Hepatocyte (in vitro differentiated cells): ENCODE results near the gene ANO10. TPM values are rescaled to one million over a fixed set of nuclear protein-coding genes. Genes with fewer than 3 reads are reported as not detected.
"Not testable (repeated sequence)": the region's sequence is repeated elsewhere in the genome, so short reads cannot be mapped to it uniquely, and the experiment has no call there.

ENCODE experiments used
- DNase-seq: peaks from one replicate; pipeline ENCODE4 v3.0.0-alpha.2; 2016; ENCODE audit warnings: low spot score
- H2AFZ ChIP-seq: fragments of 200-600 bp; sonication (generic); 2 replicates; pipeline ENCODE4 v1.6.0; 2016; ENCODE audit warnings: antibody characterized with exemption, mild to moderate bottlenecking
- H3K27ac ChIP-seq: fragments of 200-600 bp; sonication (generic); 2 replicates; pipeline ENCODE4 v1.5.1; 2016; ENCODE audit warnings: mild to moderate bottlenecking
- H3K27me3 ChIP-seq: fragments of 200-600 bp; sonication (generic); 2 replicates; pipeline ENCODE4 v1.6.1; 2016
- H3K36me3 ChIP-seq: fragments of 200-600 bp; sonication (generic); replicated peaks from 2 replicates; pipeline ENCODE4 v1.5.1; 2016; ENCODE audit warnings: low read depth; ENCODE audit not compliant: insufficient read depth
- H3K4me1 ChIP-seq: fragments of 200-600 bp; sonication (generic); 2 replicates; pipeline ENCODE4 v1.5.1; 2016; ENCODE audit warnings: mild to moderate bottlenecking, moderate library complexity; ENCODE audit not compliant: insufficient read depth
- H3K4me2 ChIP-seq: fragments of 200-600 bp; sonication (generic); 2 replicates; pipeline ENCODE4 v1.6.0; 2016
- H3K4me3 ChIP-seq: fragments of 200-600 bp; sonication (generic); 2 replicates; pipeline ENCODE4 v1.5.1; 2016; ENCODE audit warnings: mild to moderate bottlenecking
- H3K79me2 ChIP-seq: fragments of 200-600 bp; sonication (generic); 2 replicates; pipeline ENCODE4 v1.6.0; 2017; ENCODE audit warnings: mild to moderate bottlenecking
- H3K9me2 ChIP-seq: fragments of 200-600 bp; sonication (generic); replicated peaks from 2 replicates; pipeline ENCODE4 v1.6.0; 2017; ENCODE audit warnings: mild to moderate bottlenecking; ENCODE audit not compliant: insufficient read depth
- H3K9me3 ChIP-seq: fragments of 200-600 bp; sonication (generic); 2 replicates; pipeline ENCODE4 v1.5.1; 2016; ENCODE audit warnings: low read depth, mild to moderate bottlenecking
- H4K20me1 ChIP-seq: fragments of 200-600 bp; sonication (generic); 2 replicates; pipeline ENCODE4 v1.6.0; 2016; ENCODE audit warnings: mild to moderate bottlenecking; ENCODE audit not compliant: insufficient read depth, poor library complexity, severe bottlenecking
- CTCF ChIP-seq: fragments of 200-600 bp; sonication (generic); IDR thresholded peaks from 2 replicates; pipeline ENCODE4 v1.5.1; 2016; ENCODE audit warnings: antibody characterized with exemption, mild to moderate bottlenecking; ENCODE audit not compliant: poor library complexity
- EZH2 ChIP-seq: fragments of 200-600 bp; sonication (generic); IDR thresholded peaks from 2 replicates; pipeline ENCODE4 v1.6.1; 2016; ENCODE audit warnings: antibody characterized with exemption, mild to moderate bottlenecking, borderline replicate concordance
- EZH2phosphoT487 ChIP-seq: fragments of 200-600 bp; sonication (generic); IDR thresholded peaks from one replicate; pipeline ENCODE4 v1.6.1; 2018; ENCODE audit warnings: antibody characterized with exemption, mild to moderate bottlenecking, low read depth, moderate library complexity; ENCODE audit not compliant: unreplicated experiment, severe bottlenecking
- WGBS: methylation state at CpG from one replicate; pipeline ENCODE4 v1.1.6; 2016; ENCODE audit warnings: low lambda C conversion rate; ENCODE audit errors: missing lambda C conversion rate; 5-methylcytosine and 5-hydroxymethylcytosine counted together
- polyA plus RNA-seq: library from polyadenylated mRNA; unstranded; fragments of >200 nt; fragmentation: Nextera tagmentation; extraction: Ambion mirVana; gene quantifications from 2 replicates; pipeline ENCODE4 v1.2.1, GENCODE V29; 2016
- total RNA-seq: library from RNA; depleted of rRNA; stranded (reverse); fragments of >200 nt; gene quantifications from 2 replicates; pipeline ENCODE4 v1.2.3, GENCODE V29; 2014

ANO10 gene
- total and polyA plus RNA-seq, 2 experiments from 2014 or later: 28.5 to 33.5 TPM

GRCh38 chr3:43473244-43473643 lies 148.6 kb downstream of the ANO10 start:
- no peaks in the 10 kb centered on the region for H3K9me2 ChIP-seq
- WGBS: 92% methylated on average over 10 of the region's 10 CpGs
- no peaks in the 10 kb centered on the region for H3K27me3 ChIP-seq
- no peaks in the 10 kb centered on the region for H3K4me1 ChIP-seq
- H3K4me3 ChIP-seq: no peak overlapping the region
- H3K9me3 ChIP-seq: no peaks in the 10 kb centered on the region
- no peak overlapping the region for H3K27ac ChIP-seq
- no peak overlapping the region for H3K4me2 ChIP-seq
- no peaks in the 10 kb centered on the region for H4K20me1 ChIP-seq
- H2AFZ ChIP-seq: no peak overlapping the region
- no peaks in the 10 kb centered on the region for H3K79me2 ChIP-seq
- no peak for DNase-seq
- no peaks in the 10 kb centered on the region for H3K36me3 ChIP-seq
- TF ChIP-seq EZH2phosphoT487 (no peak), EZH2 (no peak), CTCF (no peak)

GRCh38 chr3:43468133-43468532 lies 153.7 kb downstream of the ANO10 start:
- WGBS: 90% methylated on average over 1 of the region's 1 CpG
- H3K36me3 ChIP-seq: no peaks in the 10 kb centered on the region
- DNase-seq: no peak

GRCh38 chr3:43465109-43465508 lies 156.7 kb downstream of the ANO10 start:
- no peak overlapping the region for H3K27ac ChIP-seq
- H3K4me1 ChIP-seq: no peaks in the 10 kb centered on the region
- no peaks in the 10 kb centered on the region for H3K79me2 ChIP-seq
- no peak overlapping the region for H3K4me2 ChIP-seq
- H3K27me3 ChIP-seq: no peaks in the 10 kb centered on the region
- no peaks in the 10 kb centered on the region for H4K20me1 ChIP-seq
- no peaks in the 10 kb centered on the region for H3K9me2 ChIP-seq
- no peaks in the 10 kb centered on the region for H3K36me3 ChIP-seq
- DNase-seq: no peak
- H3K9me3 ChIP-seq: no peaks in the 10 kb centered on the region
- H2AFZ ChIP-seq: no peak overlapping the region
- no peak overlapping the region for H3K4me3 ChIP-seq
- TF ChIP-seq EZH2 (no peak), EZH2phosphoT487 (no peak), CTCF (no peak)

More at GRCh38 chr3:43468133-43468532, 153.7 kb downstream of the ANO10 start:
- H3K4me3 ChIP-seq: no peak overlapping the region
- no peaks in the 10 kb centered on the region for H3K9me3 ChIP-seq
- H2AFZ ChIP-seq: no peak overlapping the region
- H3K9me2 ChIP-seq: no peaks in the 10 kb centered on the region
- H4K20me1 ChIP-seq: no peaks in the 10 kb centered on the region
- no peak overlapping the region for H3K4me2 ChIP-seq
- TF ChIP-seq CTCF (no peak), EZH2phosphoT487 (no peak), EZH2 (no peak)
- no peaks in the 10 kb centered on the region for H3K79me2 ChIP-seq
- no peak overlapping the region for H3K27ac ChIP-seq
- no peaks in the 10 kb centered on the region for H3K4me1 ChIP-seq
- no peaks in the 10 kb centered on the region for H3K27me3 ChIP-seq

- H3K9me3 ChIP-seq, H3K36me3 ChIP-seq, H3K4me2 ChIP-seq, H4K20me1 ChIP-seq, H3K4me3 ChIP-seq, DNase-seq, H2AFZ ChIP-seq, H3K9me2 ChIP-seq, H3K27me3 ChIP-seq, H3K79me2 ChIP-seq, H3K27ac ChIP-seq, H3K4me1 ChIP-seq: not testable (repeated sequence)
- WGBS: 100% methylated on average over 3 of the region's 3 CpGs
Measured at GRCh38 chr3:43462566-43462965, 159.2 kb downstream of the ANO10 start.
